Measurements from ENCODE around the gene SRL. TPM values are rescaled to one million over a fixed set of nuclear protein-coding genes. Genes with fewer than 3 reads are reported as not detected.
A peak's percentile ranks its signal among the peaks of the same experiment; 100 is the strongest.

Gene SRL
- total RNA-seq, 4 donors from 2014 or later = 0.83 to 2.2 (median 1.5) TPM

- H3K27ac ChIP-seq (replicated peaks in 1 of 4) = peak overlapping the region in 1 of 4 donors; percentile 16
- peaks cover 8 to 16% (median 12%) of the 10 kb centered on the region in 4 donors for H3K4me1 ChIP-seq
- no peaks in the 10 kb centered on the region for H3K36me3 ChIP-seq
- TF ChIP-seq POLR2AphosphoS5 (IDR thresholded peaks at IDR 0.05) (no peak), EP300 (IDR thresholded peaks at IDR 0.05) (no peak), POLR2A (IDR thresholded peaks at IDR 0.05; ENCODE audit: low read depth) (no peak), CTCF (IDR thresholded peaks at IDR 0.05) (no peak)
- no peaks in the 10 kb centered on the region for H3K9me3 ChIP-seq
- 80% methylated on average over 17 of the region's 17 CpGs for WGBS
- intact Hi-C loops (cut with DNase I) = no loop called here
- no peak for DNase-seq (ENCODE audit: extremely low spot score)
- no peaks in the 10 kb centered on the region for H3K27me3 ChIP-seq
- H3K4me3 ChIP-seq = no peak overlapping the region
These were observed 487 bp downstream of the SRL start for GRCh38 chr16:4241258-4241927.

GRCh38 chr16:4240624-4241023 is 1.3 kb downstream of the SRL start:
- no peak overlapping the region for H3K4me3 ChIP-seq
- 61% methylated on average over 11 of the region's 12 CpGs for WGBS
- no peaks in the 10 kb centered on the region for H3K27me3 ChIP-seq
- intact Hi-C loops (cut with DNase I) = no loop called here
- TF ChIP-seq CTCF (IDR thresholded peaks at IDR 0.05) = no peak
- TF ChIP-seq EP300 (IDR thresholded peaks at IDR 0.05) = no peak
- TF ChIP-seq POLR2AphosphoS5 (IDR thresholded peaks at IDR 0.05) = no peak
- no peak for TF ChIP-seq POLR2A (IDR thresholded peaks at IDR 0.05; ENCODE audit: low read depth)
- no peak for DNase-seq (ENCODE audit: extremely low spot score)
- H3K4me1 ChIP-seq = peaks cover 8 to 16% (median 12%) of the 10 kb centered on the region in 4 donors
- H3K27ac ChIP-seq (replicated peaks in 1 of 4) = peak overlapping the region in 1 of 4 donors; percentile 16
- no peaks in the 10 kb centered on the region for H3K36me3 ChIP-seq
- no peaks in the 10 kb centered on the region for H3K9me3 ChIP-seq

GRCh38 chr16:4239682-4240175 is 2.2 kb downstream of the SRL start:
- no peak for DNase-seq (ENCODE audit: extremely low spot score)
- Histone ChIP-seq H3K27ac (replicated peaks in 1 of 4) (peak overlapping the region in 1 of 4 donors; percentile 10), H3K36me3 (no peaks in the 10 kb centered on the region), H3K4me3 (peak overlapping the region; percentile 24 to 43 (median 31)), H3K4me1 (peaks cover 8 to 22% (median 13%) of the 10 kb centered on the region in 4 donors), H3K27me3 (no peaks in the 10 kb centered on the region), H3K9me3 (no peaks in the 10 kb centered on the region)
- intact Hi-C loops (cut with DNase I) = no loop called here
- 86% methylated on average over 17 of the region's 19 CpGs for WGBS
- TF ChIP-seq POLR2A (IDR thresholded peaks at IDR 0.05; ENCODE audit: low read depth) = no peak
- no peak for TF ChIP-seq CTCF (IDR thresholded peaks at IDR 0.05)
- TF ChIP-seq EP300 (IDR thresholded peaks at IDR 0.05) = no peak
- TF ChIP-seq POLR2AphosphoS5 (IDR thresholded peaks at IDR 0.05) = no peak

GRCh38 chr16:4239020-4239419 is 2.9 kb downstream of the SRL start:
- Histone ChIP-seq H3K9me3 (no peaks in the 10 kb centered on the region), H3K27me3 (no peaks in the 10 kb centered on the region), H3K4me3 (peak overlapping the region; percentile 24 to 43 (median 31)), H3K36me3 (no peaks in the 10 kb centered on the region), H3K4me1 (peaks cover 8 to 24% (median 13%) of the 10 kb centered on the region in 4 donors), H3K27ac (replicated peaks in 1 of 4) (no peak overlapping the region)
- no peak for TF ChIP-seq POLR2A (IDR thresholded peaks at IDR 0.05; ENCODE audit: low read depth)
- TF ChIP-seq CTCF (IDR thresholded peaks at IDR 0.05) = no peak
- 67% methylated on average over 3 of the region's 5 CpGs for WGBS
- DNase-seq (ENCODE audit: extremely low spot score) = no peak
- intact Hi-C loops (cut with DNase I) = no loop called here
